DOHH2 (cell line): ENCODE measurements around the gene HDAC10.

Source experiments
- H3F3A ChIP-seq: fragments of 200-600 bp; sonication (generic), shearing (Covaris generic); 2 replicates; pipeline ENCODE4 v1.6.0; 2016; ENCODE audit warnings: antibody characterized with exemption, mild to moderate bottlenecking; ENCODE audit not compliant: control insufficient read depth, insufficient read depth
- H3K27ac ChIP-seq: fragments of 200-600 bp; sonication (generic); 2 replicates; pipeline ENCODE4 v1.5.1; 2014; ENCODE audit warnings: low read depth, mild to moderate bottlenecking, low read length, moderate library complexity
- H3K27me3 ChIP-seq: fragments of 200-600 bp; sonication (generic); 2 replicates; pipeline ENCODE4 v1.6.1; 2014; ENCODE audit warnings: mild to moderate bottlenecking, low read length, mixed read lengths; ENCODE audit not compliant: control insufficient read depth
- H3K36me3 ChIP-seq: fragments of 200-600 bp; sonication (generic); 2 replicates; pipeline ENCODE4 v1.6.1; 2014; ENCODE audit warnings: mild to moderate bottlenecking, low read length, moderate library complexity, mixed read lengths; ENCODE audit not compliant: control insufficient read depth
- H3K4me1 ChIP-seq: fragments of 200-600 bp; sonication (generic); 2 replicates; pipeline ENCODE4 v1.6.1; 2014; ENCODE audit warnings: mild to moderate bottlenecking, low read length, mixed read lengths; ENCODE audit not compliant: control insufficient read depth
- H3K4me2 ChIP-seq: fragments of 200-600 bp; sonication (generic); 2 replicates; pipeline ENCODE4 v1.6.0; 2014; ENCODE audit warnings: mild to moderate bottlenecking, low read length, moderate library complexity
- H3K4me3 ChIP-seq: fragments of 200-600 bp; sonication (generic); 2 replicates; pipeline ENCODE4 v1.5.1; 2014; ENCODE audit warnings: mild to moderate bottlenecking, low read length, mixed read lengths
- H3K79me2 ChIP-seq: fragments of 200-600 bp; sonication (generic); 2 replicates; pipeline ENCODE4 v1.6.1; 2014; ENCODE audit warnings: mild to moderate bottlenecking, low read length, mixed read lengths; ENCODE audit not compliant: control insufficient read depth
- H3K9me2 ChIP-seq: fragments of 200-600 bp; sonication (generic); replicated peaks from 2 replicates; pipeline ENCODE4 v1.6.1; 2014; ENCODE audit warnings: mild to moderate bottlenecking, low read length, mixed read lengths; ENCODE audit not compliant: control insufficient read depth
- H3K9me3 ChIP-seq: fragments of 200-600 bp; sonication (generic); 2 replicates; pipeline ENCODE4 v1.6.1; 2014; ENCODE audit warnings: antibody characterized with exemption, low read length, mixed read lengths; ENCODE audit not compliant: control insufficient read depth, insufficient read depth
- H4K20me1 ChIP-seq: fragments of 200-600 bp; sonication (generic); 2 replicates; pipeline ENCODE4 v1.6.0; 2014; ENCODE audit warnings: low read depth, mild to moderate bottlenecking, antibody characterized with exemption, low read length, moderate library complexity; ENCODE audit not compliant: control insufficient read depth, insufficient read depth
- CTCF ChIP-seq: fragments of 200-600 bp; sonication (generic); IDR thresholded peaks from one replicate; pipeline ENCODE4 v1.5.1; 2014; ENCODE audit warnings: antibody characterized with exemption, mild to moderate bottlenecking, low read depth, low read length; ENCODE audit not compliant: poor library complexity, severe bottlenecking
- EZH2phosphoT487 ChIP-seq: fragments of 200-600 bp; sonication (generic); IDR thresholded peaks from 2 replicates; pipeline ENCODE4 v1.6.1; 2017; ENCODE audit warnings: borderline replicate concordance, mild to moderate bottlenecking, antibody characterized with exemption, low read length, moderate library complexity, mixed read lengths

Gene HDAC10

GRCh38 chr22:50229370-50229769 lies 21.7 kb downstream of the HDAC10 start:
- TF ChIP-seq EZH2phosphoT487 (no peak), CTCF (no peak)
- Histone ChIP-seq H3K36me3 (peaks cover 31% of the 10 kb centered on the region), H3F3A (no peaks in the 10 kb centered on the region), H3K9me2 (no peaks in the 10 kb centered on the region), H3K4me1 (no peaks in the 10 kb centered on the region), H3K27ac (no peak overlapping the region), H4K20me1 (no peaks in the 10 kb centered on the region), H3K9me3 (no peaks in the 10 kb centered on the region), H3K27me3 (no peaks in the 10 kb centered on the region), H3K4me2 (no peak overlapping the region), H3K79me2 (peaks cover 14% of the 10 kb centered on the region), H3K4me3 (no peak overlapping the region)

DNA sequence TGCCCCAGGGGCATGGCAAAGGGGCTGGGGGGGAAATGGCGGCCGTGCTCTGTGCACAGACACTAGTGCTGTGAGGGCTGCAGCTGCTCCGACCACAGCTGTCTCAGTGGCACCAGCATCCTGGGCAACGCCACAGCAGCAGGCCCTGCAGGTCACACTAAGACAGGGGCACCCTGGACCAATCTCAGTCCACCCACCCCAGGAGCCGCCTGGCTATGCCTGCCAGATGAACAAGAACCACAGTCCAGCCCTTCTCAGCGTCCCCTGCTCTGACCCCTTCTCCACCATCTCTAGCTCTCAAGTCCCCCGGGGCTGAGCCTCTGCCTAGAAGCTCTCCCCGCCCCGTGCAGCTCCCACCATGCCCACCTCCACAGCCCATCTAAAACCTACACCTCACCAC lies 22.7 kb downstream of the HDAC10 start:
- no peak overlapping the region for H3K27ac ChIP-seq
- no peaks in the 10 kb centered on the region for H3K4me1 ChIP-seq
- H3K79me2 ChIP-seq: peaks cover 4% of the 10 kb centered on the region
- H4K20me1 ChIP-seq: no peaks in the 10 kb centered on the region
- peaks cover 33% of the 10 kb centered on the region for H3K36me3 ChIP-seq
- no peaks in the 10 kb centered on the region for H3K27me3 ChIP-seq
- no peak overlapping the region for H3K4me2 ChIP-seq
- TF ChIP-seq EZH2phosphoT487 (no peak), CTCF (no peak)
- no peaks in the 10 kb centered on the region for H3K9me3 ChIP-seq
- H3K4me3 ChIP-seq: no peak overlapping the region
- no peaks in the 10 kb centered on the region for H3K9me2 ChIP-seq
- no peaks in the 10 kb centered on the region for H3F3A ChIP-seq

GRCh38 chr22:50227579-50228215 lies 23.4 kb downstream of the HDAC10 start:
- Histone ChIP-seq H3K9me2 (no peaks in the 10 kb centered on the region), H3K36me3 (peaks cover 34% of the 10 kb centered on the region), H4K20me1 (no peaks in the 10 kb centered on the region), H3K4me2 (no peak overlapping the region), H3K79me2 (no peaks in the 10 kb centered on the region), H3K27ac (no peak overlapping the region), H3K27me3 (no peaks in the 10 kb centered on the region), H3F3A (no peaks in the 10 kb centered on the region), H3K4me1 (no peaks in the 10 kb centered on the region), H3K9me3 (no peaks in the 10 kb centered on the region), H3K4me3 (no peak overlapping the region)
- TF ChIP-seq EZH2phosphoT487 (no peak), CTCF (no peak)
